ELF-1 (cell line): Measurements from ENCODE around the gene JADE2.
"Not testable (repeated sequence)": the region's sequence is repeated elsewhere in the genome, so short reads cannot be mapped to it uniquely, and the experiment has no call there.

ENCODE experiments used
- DNase-seq: peaks from one replicate; pipeline ENCODE4 v3.0.0-alpha.2; 2016; ENCODE audit warnings: low read depth, low spot score

Gene JADE2

DNA sequence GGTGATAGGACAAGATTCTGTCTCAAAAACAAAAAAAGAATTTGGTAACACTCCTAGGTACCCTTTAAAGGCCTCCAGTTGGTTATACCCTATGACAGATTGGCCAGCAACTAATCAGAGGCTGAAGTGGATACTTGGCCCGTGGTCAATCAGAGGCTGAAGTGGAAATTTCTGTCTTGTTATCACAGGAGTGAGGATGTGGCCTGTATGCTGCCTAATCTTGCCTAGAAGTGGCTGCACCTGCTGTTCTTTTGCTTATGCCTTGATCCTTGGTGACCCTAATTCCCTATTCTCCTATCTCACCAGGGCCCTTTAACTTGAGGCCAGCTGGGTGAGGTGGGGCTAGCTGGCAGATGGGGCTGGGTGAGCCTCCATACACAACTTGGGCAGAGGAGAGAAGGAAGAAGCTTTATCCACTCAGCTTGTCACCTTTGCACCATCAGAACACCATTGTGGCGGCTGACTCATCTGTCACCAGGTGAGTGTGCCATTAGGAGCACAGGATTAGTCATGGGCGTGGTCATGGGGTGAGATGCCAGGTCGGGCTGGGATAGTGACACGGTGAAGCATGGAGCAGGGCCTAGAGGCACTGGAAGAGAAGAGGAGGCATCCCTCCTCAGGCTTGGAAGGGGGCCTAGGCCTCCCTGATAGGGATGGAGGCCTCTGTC lies 65.7 kb downstream of the JADE2 start:
- DNase-seq, result no peak

DNA sequence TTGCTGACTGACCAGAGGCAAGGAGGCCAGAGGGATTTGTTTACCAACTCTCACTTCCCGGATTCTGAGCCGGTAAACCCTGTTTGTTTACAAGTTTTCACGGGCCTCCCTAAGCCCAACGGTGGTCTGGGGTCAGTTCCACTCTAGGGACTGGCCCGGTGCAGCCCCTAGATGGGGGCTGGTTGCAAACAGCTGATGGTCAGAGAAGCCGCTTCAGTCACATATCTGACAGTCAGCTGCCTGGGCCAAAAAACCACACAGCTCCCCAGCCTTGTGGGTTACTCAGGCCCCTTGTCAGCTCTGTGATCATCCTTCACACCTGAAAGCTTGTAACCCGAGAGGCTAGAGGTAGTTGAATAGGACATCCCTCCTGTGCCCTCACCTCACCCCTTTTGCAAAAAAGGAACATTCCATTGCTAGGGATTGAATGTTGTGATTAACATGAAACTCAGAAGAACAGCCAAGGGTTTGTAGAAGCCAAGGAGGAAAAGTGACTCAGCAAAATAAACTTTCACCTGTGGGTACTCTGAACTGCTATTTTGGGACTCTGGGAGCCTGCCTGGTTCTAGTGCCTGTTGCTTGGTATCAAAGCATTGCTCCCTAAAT lies 66.8 kb downstream of the JADE2 start:
- DNase-seq, result peak; percentile 65

DNA sequence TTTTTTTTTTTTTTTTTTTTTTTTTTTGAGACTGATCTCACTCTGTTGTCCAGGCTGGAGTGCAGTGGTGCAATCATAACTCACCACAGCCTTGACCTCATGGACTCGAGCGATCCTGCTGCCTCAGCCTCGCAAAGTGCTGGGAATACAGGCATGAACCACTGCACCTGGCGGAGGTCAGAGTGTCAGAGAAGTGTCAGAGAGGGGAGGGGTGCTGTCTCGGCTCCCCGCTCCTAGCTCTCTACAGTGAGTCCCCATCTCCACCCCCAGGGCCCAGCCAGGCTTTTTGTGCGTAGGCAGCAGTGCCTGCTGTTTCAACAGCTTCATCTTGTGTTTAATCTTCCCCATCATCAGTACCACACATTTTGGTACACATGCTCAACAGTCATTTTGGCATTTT lies 68.9 kb downstream of the JADE2 start:
- DNase-seq, result no peak

DNA sequence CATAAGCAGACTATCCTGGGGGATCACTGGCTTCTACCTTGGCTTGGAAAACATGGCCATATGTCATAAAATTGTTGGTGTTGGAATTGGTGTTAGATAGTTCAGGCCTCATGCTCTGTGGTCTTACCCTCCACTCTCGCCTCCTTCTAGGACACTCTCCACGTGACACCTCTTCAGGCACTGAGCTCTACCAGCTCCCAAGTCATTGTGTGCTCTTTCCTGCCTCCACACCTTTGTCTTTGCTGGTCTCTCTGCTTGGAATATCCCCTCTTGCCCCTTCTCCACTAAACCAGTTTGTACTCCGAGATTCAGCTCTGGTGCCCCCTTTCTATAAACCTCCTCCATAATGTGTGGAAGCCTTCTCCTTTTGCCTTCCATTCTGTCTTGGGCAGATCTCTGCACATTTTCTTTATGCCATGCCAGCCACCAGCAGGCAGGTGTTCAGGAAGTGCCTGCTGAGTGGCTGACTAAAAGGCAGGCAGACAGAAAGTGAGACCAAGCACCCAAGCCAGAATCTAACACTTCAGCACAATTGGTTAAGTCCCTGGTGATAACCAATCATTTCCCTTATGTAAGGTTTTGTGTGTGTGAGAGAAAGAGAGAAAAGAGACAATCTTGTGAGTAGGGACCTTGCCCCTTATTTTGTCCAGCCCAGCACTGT lies 69.5 kb downstream of the JADE2 start:
- DNase-seq, result no peak

DNA sequence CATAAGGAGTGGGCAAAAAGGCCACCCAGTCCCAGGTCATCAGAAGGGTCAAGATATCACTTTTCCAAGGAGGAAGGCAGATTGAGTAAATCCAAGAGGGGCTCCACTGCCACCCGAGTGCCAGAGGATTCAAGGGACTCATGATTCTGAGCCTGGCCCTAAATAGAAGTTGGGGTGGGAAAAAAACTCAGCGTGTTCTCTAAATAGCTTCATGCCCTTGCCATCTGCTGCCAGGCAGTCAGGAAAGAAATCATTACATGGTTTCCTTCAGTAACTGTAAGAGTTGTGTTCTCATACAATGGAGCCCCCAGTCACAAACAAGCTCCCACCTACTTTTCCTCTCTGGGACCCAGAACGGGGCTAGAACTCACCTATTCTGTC lies 70.0 kb downstream of the JADE2 start:
- DNase-seq, result no peak

DNA sequence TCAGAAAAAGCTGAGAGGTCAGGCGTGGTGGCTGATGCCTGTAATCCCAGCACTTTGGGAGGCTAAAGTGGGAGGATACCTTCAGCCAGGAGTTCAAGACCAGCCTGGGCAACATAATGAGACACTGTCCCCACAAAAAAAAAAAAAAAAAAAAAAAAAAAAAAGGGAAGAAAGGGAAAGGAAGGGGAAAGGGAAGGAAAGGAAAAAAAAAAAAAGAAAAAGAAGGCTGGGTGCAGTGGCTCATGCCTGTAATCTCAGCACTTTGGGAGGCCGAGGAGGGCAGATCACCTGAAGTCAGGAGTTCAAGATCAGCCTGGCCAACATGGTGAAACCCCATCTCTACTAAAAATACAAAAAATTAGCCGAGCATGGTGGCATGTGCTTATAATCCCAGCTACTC lies 74.3 kb downstream of the JADE2 start:
- not testable (repeated sequence) for DNase-seq

DNA sequence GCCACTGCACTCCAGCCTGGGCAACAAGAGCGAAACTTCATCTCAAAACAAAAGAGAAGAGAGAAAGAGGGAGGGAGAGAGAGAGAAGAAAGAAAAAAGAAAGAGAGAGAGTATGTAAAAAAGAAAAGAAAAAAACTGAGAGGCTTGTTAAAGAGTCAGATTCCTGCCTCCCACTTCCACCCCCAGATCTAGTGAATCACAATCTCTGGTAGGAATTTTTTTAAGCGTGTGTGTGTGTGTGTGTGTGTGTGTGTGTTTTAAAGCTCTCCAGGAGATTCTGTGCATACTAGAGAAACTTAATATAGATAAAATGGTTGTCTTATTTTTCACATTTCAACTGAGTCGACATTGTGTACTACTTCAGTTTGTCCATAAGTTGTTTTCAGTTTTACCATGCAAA lies 75.1 kb downstream of the JADE2 start:
- DNase-seq, result no peak

DNA sequence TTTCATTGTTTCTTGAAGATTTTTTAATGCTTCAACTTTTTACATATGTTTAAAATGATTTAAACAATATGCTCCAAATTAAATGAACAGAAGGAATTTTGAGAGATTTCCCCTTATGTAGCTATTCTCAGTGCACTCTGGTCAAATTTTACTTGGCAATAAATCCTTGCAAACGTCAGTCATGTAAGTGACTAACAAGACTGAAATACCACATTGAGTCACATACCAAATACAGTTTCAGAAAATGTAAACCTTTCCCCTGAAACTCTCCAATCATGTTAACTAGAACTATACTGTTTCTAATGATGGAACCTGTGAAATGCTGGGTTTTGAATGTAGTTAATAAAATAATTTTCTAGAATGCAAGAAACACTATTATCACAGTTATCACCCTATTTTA lies 77.6 kb downstream of the JADE2 start:
- no peak for DNase-seq

DNA sequence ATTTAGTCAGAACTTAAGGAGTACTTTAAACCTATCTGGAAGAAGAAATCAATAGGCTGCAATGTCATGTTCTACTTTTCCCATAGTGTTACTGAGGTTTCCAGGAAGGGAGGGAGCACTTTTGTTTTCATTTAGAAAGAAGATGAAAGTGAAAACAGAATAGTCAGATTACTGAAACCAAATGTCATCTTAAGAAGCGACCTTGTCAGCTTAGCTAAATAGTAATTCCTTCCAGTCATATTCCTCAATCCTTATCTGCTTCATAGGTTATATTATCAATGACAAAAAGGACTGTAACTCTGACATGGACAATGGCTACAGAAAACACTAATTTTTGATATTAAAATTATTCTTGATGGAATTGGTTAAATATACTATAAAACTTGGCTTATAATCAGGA lies 79.4 kb downstream of the JADE2 start:
- no peak for DNase-seq

DNA sequence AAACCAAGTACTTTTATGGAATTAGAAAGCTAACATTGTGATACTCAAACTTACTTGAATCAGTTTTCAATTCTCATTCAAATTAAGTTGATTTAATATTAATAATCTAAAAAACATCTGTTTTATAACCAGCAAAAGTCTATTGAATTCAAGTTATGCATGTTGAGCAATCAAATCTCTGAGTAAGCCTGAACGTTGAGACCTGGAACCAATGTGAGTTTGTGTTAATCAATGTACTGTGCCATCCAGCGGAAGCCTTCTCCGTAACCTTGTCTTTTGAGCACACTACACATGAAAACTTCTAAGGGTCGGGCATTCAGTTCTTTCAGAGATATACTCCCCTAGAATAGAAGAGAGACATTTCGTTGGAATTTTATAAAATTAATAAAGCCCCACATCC lies 81.3 kb downstream of the JADE2 start:
- DNase-seq, result no peak

DNA sequence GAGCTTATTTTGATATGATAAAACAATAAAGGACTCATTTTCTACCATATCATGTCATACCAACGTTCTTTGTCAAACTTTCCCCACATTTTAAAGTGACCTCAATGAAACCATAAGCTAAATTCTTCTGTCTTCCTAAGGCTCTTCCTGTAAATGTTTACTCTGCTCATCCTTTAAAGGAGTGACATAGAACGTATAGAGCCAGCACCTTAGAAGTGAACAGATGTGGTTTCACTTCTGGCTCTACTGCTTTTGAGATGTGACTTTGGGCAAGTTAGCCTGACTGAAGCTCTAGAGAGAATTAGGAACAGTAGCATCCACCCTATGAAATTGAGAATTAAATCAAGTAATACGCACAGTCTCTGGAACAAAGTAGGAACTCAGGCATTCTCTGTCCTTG lies 83.1 kb downstream of the JADE2 start:
- no peak for DNase-seq

DNA sequence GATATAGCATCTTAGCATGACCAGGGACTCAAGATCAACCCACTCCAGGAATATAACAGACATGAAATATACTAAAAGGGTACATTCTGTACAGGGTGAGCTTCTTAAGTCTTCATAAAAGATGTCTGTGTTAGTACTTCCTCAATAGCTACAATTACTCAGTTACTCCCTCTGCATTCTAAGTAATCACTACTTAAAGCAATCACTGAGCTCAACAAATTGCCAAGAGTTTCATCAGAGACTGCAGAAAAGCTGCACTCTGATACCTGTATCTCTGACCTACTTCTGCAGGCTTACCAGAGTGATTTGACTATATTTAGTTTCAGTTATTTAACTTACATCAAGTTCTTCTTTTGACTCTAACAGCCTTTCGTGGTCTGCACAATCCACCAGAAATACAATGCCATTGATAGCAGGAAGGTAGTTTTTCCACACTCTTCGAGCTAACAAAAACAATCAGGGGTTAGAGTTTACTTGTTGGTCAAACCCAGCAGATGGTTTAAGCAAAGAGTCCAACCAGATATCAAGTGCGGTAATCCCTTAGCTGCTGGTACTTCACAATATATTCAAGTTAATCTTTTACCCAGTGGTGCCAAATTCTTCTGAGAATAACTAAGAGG lies 83.9 kb downstream of the JADE2 start:
- no peak for DNase-seq

DNA sequence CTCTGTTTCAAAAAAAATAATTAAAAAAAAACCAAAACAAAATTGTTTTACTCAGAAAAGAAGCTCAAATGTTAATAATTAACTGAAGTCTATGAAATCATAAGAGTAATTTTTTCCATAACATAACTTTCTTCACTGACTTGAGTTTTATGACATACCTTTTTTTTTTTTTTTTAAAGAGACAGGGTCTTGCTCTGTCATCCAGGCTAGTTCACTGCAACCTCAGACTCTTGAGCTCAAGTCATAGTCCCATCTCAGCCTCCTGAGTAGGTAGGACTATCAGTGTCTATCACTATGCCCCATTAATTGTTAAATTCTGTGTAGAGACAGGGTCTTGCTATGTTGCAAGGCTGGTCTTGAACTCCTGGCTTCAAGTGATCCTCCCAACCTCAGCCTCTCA lies 85.3 kb downstream of the JADE2 start:
- DNase-seq, result no peak

DNA sequence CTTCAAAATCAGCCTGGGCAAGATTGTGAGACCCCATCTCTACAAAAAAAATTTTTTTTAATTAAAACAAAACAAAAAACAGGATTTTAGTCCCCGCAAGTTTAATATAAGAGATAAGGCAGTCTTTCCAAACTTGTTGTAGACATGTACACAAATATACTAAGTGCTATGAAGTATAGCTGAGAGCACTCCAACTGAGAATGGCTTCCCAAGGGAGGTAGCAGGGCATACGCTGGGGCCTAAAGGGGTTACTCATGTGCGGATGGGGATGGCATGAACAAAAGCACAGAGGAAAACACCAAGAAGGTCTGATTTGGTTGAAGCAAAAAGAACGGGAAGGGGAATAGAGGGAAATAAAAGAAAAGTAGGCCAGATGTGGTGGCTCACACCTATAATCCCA lies 86.0 kb downstream of the JADE2 start:
- no peak for DNase-seq

DNA sequence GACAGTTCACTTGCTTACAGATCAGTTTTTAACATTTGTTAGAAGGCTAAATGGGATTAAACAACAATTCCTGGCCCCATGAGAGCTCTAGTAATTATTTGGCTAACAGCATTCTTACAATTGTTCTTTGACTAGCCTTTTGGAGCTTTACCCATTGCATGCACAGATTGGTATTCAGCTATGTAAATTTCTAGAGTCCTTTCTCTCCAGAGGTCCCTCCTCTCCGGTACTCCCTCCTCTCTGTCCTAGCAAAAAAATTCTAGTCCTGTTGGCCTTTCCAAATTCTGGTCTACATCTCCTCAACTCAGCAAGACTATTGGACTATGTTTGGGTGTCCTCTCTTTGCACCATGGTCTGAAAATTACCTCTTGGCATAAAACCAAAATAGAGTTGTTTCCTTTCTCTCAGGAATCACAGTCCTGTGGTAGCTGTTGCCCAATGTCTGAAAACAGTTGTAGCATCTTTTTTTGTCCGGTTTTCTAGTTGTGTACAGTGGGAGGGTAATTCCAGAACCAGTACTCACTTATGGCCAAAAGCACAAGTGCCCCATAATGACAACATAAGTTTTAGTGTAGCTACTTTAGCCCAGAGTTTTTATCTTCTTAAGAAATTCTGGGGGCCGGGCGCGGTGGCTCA lies 89.1 kb downstream of the JADE2 start:
- no peak for DNase-seq

DNA sequence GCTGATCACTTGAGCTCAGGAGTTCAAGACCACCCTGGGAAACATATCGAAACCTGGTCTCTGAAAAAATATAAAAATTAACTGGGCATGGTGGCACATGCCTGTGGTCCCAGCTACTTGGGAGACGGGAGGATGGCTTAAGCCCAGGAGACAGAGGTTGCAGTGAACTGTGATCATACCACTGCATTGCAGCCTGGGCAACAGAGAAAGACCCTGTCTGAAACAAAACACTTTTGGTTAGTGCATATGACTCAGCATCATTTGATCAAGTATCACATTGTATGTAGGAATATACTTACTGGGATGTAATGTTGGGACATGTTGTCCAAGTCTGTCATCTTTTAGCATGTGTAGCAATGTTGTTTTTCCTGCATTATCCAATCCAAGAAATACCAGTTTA lies 95.2 kb downstream of the JADE2 start:
- no peak for DNase-seq

DNA sequence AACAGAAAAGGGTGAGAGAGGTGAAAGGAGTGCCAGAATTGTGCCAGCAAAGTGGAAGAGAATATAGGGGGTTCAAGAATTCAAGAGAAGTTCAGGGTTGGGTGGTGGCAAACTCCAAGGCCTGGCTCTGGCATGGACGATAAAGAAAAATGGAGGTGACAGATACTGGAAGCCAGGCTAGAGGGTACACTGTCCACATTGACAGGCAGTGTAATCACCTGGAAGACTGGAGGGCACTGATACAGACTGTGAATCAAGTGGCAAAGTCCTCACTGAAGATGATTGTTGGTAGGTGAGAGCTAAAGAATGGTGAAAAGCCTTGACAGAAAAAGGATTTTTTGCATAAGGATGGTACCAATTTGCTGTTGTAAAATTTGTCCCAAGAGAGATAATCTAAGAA lies 100.1 kb downstream of the JADE2 start:
- no peak for DNase-seq

DNA sequence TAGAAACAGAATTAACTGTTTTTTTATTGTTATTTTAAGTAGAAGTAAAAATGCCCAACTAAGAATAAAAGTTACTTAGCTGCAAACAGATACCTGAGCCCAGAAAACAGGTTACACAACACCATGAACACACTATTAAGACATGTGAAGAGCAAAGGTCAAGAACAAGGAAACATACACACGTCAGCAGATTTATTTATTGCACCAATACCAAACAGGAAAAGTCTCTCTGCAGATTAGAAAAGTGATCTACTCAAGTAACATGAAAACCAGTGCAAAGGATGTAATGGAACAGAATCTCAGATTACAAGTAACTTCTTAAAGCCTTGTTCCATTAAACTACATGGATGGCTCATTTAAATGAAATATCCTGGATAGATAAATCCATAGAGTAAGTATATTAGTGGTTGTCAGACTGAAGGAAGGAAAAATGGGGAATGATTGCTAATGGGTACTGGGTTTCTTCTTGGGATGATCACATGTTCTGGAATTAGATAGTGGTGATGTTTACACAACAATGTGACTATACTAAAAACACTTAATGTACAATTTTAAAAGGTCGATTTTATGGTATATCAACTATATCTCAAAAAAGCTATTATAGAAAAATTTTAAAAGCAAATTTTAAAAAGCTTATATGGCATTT lies 101.0 kb downstream of the JADE2 start:
- no peak for DNase-seq
